LNCAP (cell line): ENCODE results near the gene HEXIM1.

ENCODE experiments used
- CTCF ChIP-seq: fragments of 450-650 bp; IDR thresholded peaks from 2 replicates; pipeline ENCODE4 v1.5.1; 2017; ENCODE audit warnings: mild to moderate bottlenecking

The HEXIM1 gene

GRCh38 chr17:45170931-45171337 lies 22.7 kb downstream of the HEXIM1 start:
- TF ChIP-seq CTCF = no peak

- TF ChIP-seq CTCF = no peak
Measured at GRCh38 chr17:45171338-45172231, 23.3 kb downstream of the HEXIM1 start.

GRCh38 chr17:45172232-45172540 lies 23.9 kb downstream of the HEXIM1 start:
- no peak for TF ChIP-seq CTCF

GRCh38 chr17:45172541-45173286 lies 24.4 kb downstream of the HEXIM1 start:
- TF ChIP-seq CTCF = no peak

- no peak for TF ChIP-seq CTCF
Measured at GRCh38 chr17:45175759-45176115, 27.5 kb downstream of the HEXIM1 start.

GRCh38 chr17:45177563-45177962 lies 29.3 kb downstream of the HEXIM1 start:
- no peak for TF ChIP-seq CTCF

- no peak for TF ChIP-seq CTCF
Measured at GRCh38 chr17:45184144-45184543, 35.9 kb downstream of the HEXIM1 start.
